HG03159 (cell line): ENCODE results near the gene RBM38.
"Not testable (repeated sequence)": the region's sequence is repeated elsewhere in the genome, so short reads cannot be mapped to it uniquely, and the experiment has no call there.

ENCODE experiments used
- ATAC-seq: cut with Tn5 transposase; IDR thresholded peaks from one replicate; pipeline ENCODE4 v1.9.1; 2021; ENCODE audit warnings: mild to moderate bottlenecking, moderate library complexity; ENCODE audit not compliant: unreplicated experiment

Gene RBM38

GRCh38 chr20:57390604-57391438, at the start of gene RBM38:
RBM38 (plus strand) TSS chr20:57391396; CDS start chr20:57391582, 186 bp downstream.
- peak; percentile 49 for ATAC-seq

DNA sequence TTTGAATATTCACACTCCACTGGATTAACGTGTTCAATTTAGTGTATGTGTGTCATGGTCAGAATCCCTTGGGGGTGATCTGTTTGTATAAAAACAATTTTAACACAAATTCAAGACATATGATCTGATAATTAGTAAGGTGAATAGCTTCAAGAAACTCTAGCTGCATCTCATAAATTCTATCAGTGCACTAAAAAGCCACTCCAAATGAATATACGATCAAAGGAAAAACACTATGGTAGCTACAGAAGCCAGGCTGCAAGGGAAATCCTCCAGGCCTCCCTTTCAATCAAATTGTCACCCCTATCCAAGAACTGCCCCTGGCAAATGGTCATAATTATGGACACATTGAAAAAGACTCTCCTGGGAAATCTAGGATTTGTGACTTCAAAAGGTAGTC, 49.5 kb upstream of the RBM38 start:
- ATAC-seq = no peak

DNA sequence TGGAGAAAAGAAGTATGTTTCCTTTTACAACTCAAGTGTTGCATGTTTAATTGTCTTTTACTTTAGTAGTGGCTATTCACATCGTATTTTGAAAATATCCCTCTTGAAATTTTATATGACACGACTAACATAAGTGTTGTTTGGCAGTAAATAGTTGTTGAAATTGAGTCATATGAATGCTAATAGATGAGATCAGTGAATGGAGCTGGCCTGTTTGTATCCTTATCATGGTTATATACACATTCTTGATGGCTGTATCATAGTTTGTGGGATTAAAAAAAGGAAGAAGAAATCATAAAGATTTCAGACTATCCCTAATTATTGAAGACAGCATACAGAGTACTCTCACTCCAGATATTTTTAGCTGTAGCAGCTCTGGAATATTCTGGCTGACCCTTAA, 48.4 kb upstream of the RBM38 start:
- no peak for ATAC-seq

GRCh38 chr20:57346477-57346876, 44.7 kb upstream of the RBM38 start:
- no peak for ATAC-seq

DNA sequence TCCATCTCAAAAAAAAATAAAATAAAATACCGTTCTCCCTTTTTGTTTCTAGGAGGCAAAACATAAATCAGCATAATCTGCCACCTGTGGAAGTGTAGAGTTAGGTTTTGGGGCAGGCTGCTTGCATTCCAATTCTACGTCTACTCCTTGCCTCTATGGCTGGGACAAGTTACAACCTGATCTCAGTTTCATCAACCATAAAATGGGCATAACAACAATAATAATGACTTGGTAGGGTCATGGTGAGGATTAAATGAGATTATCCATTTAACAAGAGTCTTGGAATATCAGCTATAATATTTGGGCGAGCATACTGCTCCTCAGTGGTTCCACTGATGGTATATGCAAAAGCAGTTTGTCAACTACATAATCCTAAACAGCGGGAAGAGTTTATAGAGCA, 43.8 kb upstream of the RBM38 start:
- no peak for ATAC-seq

- not testable (repeated sequence) for ATAC-seq
These were observed 42.8 kb upstream of the RBM38 start for GRCh38 chr20:57348200-57348921.

GRCh38 chr20:57348922-57349574, 42.1 kb upstream of the RBM38 start:
- ATAC-seq = not testable (repeated sequence)

DNA sequence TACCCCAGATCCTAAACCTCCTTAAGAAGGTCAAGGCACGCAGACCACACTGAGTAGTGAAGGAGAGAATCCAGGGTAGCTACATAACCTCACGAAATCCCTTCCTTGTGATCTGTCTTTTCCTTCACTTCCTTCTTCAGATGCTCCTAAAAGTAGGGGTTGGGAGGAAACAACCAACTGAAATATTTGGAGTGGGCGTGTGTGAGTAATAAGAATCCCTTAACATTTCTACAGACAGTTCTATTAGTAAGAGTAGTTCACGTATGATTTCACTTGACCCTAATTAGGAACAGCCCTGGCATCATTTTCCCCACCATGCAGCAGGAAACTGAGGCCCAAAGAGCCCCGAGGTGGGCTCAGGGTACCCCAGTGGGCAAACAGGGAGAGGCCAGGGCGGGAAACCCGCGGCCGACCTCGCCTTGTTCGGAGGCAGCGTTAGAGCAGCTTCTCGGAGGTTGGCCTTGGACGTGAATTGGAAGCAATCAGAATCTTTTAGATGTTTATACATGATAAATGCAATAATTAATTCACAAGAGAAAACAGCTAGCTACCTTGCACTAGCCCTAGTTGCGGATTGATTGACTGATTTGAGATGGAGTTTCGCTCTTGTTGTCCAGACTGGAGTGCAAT, 41.0 kb upstream of the RBM38 start:
- no peak for ATAC-seq

GRCh38 chr20:57350726-57351041, 40.5 kb upstream of the RBM38 start:
- ATAC-seq = not testable (repeated sequence)

DNA sequence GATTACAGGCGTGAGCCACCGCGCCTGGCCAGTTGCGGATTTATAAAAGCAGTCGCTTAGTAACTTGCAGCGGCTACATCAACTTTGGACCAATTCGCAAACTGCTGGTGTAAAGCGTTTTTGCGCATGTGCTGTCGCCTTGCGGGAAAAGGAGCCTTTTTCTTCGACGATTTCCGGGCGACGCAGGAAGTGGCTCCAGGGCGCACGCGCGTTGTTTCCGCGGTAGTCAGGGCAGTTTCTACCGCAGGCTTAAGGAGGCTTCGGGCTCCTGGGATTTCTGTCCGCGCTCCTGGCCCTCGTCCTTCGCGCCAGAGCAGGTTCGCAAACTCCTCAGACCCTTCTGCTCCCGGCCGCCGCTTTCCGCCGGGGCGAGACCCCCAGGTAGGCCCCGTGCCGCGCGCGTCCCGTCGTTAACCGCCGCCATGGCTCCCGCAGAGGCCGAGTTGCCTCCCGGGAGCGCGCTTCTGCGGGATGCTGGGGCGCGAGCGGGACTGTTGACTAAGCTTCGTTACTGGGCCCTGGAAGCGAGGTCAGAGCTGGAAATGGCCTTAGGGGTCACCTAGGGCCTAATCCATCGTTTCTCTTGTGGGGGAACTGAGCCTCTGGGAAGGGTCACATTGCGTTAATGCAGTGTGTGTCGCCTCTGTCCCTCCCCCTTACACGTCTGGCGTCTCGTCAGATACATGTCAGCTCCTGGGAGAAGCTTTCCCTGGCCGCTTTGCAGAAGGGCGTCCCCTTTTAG, 40.0 kb upstream of the RBM38 start, which contains the start of gene RAE1:
Gene RAE1, plus strand, starts transcription at position 214 of the 742 bp plus-strand sequence. CDS start 2,784 bp downstream, outside the sequence.
- ATAC-seq = peak; percentile 74

DNA sequence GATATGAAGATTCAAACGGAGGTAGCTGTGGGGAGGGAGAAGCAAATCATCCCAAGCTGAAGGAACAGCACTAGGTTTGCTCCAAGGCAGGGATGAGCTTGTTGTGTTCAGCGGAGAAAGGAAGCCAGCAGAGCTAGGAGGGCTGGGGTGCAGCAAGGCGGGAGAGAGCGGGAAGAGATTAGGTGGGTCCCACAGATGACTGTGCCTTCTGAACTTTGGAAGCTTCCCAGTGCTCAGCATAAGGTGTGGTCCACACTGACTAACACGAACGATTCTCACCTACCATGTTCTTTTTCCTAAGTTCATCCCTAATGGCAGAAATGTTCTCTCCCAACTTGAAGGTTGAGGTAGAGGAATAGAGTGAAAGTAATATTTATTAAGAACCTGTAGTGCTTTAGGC, 38.9 kb upstream of the RBM38 start:
- no peak for ATAC-seq

- no peak for ATAC-seq
These were observed 37.8 kb upstream of the RBM38 start for GRCh38 chr20:57353351-57353750.

- ATAC-seq = no peak
These were observed 29.7 kb upstream of the RBM38 start for GRCh38 chr20:57361517-57361916.

DNA sequence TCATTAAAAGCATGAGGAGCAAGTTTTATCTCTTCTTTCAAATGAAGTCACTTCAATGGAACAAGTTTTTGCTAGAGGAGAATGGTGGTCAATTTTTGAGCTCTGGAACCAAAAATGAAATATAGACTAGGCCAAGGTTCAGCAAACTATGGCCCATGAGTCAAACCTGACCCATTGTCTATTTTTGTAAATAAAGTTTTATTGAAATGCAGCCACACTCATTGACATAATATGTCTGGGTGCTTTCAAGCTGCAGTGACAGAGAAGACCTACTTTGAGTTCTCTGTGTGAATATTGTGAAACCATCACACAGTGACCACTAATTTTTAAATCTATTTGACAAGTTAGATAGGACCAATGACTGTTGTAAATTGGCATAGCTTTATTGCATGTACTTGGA, 26.7 kb upstream of the RBM38 start:
- ATAC-seq = no peak

GRCh38 chr20:57369596-57369995, 21.6 kb upstream of the RBM38 start:
- ATAC-seq = no peak

DNA sequence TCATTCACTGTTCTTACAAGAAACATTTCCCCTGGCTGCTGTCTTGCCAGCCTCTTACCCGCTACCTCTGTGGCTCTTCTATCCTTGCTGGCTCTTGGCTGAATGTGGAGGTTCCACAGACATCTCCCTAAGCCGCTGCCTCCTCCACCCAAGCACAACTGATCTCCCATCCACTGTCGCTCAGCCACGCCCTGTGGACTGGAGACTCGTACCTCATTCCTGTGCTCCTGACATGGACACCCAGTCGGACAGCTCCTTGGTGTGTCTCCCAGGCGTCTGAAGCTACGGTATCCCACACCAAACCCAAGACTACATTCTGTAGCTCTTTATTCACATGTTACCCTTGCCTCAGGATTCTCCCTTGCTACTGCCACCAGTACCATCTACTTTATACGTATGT, 20.9 kb upstream of the RBM38 start:
- no peak for ATAC-seq

DNA sequence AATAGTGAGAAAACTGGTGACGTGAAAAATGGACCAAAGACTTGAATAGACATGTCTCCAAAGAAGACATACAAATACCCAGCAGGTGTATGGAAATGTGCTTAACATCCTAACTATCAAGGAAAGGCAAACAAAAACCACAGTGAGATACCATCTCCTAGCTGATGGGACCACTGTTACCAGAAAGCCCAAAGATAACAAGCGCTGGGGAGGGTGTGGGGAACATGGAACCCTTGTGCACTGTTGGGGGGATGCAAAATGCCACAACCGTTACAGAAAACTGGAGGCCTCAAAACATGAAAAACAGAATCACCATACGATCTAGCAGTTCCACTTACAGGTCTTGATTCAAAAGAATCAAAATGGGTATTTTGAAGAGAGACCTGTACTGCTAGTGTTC, 19.8 kb upstream of the RBM38 start:
- ATAC-seq = no peak

- no peak for ATAC-seq
These were observed 19.0 kb upstream of the RBM38 start for GRCh38 chr20:57372157-57372556.

DNA sequence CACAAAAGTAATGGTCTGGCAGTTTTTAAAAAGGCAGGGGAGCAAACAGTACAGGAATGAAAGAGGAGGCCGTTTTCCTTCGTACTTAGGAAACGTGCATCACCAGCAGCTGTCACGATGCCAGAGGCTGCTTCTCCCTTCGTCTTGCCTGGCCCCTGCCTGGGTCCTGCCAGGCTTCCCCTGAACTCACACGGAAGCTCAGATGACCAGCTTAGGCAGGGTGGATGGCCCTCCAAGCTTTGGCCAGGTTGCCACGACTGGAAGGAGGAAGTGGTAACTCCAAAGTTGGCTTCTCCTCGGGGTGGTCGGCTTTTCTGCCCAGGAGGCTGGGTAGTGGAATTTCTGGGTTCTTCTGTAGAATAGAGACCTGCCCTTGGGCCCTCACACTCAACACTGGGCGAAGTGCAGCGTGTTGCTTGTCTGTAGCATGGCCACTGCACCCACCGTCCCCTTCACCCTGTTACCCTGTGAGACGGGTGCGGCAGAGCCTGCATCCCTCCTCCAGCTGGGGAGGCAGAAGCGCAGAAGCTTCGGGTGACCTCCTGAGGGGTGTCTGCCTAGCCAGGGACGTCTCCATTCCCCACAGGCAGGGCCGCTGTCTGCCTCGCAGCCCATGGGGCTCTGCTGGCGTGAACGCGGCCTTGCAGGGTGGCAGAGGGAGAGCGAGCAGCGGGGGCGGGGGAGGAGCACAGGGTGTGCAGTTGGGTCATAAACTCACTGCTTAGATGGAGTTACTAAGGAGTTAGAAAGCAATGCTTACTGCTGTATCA, 18.4 kb upstream of the RBM38 start:
- ATAC-seq = no peak
